ENCODE data around the gene SFMBT2.

Gene SFMBT2

DNA sequence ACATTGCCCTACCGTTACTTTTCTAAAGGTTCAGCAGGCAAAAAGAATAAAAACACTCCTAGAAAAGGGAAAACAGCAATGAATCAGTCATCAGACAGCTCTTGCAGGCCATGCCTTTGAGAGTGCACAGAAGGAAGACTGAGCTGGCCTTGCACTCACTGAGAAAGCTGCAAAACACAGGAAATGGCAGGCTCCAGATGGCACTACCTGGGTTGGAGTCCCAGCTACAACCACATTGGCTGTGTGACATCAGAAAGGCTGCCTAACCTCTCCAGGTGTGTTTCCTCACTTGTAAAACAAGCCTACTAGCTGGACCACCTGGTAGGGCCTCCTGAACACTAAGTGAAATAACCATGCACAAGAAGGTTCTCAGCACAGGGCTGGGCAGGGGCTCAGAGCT, 113.7 kb downstream of the SFMBT2 start:
- no peak overlapping the region for H3K4me3 ChIP-seq (ENCODE audit: low read depth, low read length)
- no peak overlapping the region for H3K9ac ChIP-seq (ENCODE audit: low read depth, low read length)
- H3K36me3 ChIP-seq (ENCODE audit: control insufficient read depth, insufficient read depth, low read length) = no peaks in the 10 kb centered on the region
- no peak overlapping the region for H3K27ac ChIP-seq (ENCODE audit: low read depth, low read length)
- peaks cover 5% of the 10 kb centered on the region; the same call in 1 of the 2 replicates for H3K4me1 ChIP-seq (ENCODE audit: control insufficient read depth, insufficient read depth, low read length)
- no peaks in the 10 kb centered on the region for H3K27me3 ChIP-seq (ENCODE audit: control insufficient read depth, insufficient read depth, low read length)
- H3K9me3 ChIP-seq (ENCODE audit: control insufficient read depth, insufficient read depth, low read length) = no peaks in the 10 kb centered on the region

DNA sequence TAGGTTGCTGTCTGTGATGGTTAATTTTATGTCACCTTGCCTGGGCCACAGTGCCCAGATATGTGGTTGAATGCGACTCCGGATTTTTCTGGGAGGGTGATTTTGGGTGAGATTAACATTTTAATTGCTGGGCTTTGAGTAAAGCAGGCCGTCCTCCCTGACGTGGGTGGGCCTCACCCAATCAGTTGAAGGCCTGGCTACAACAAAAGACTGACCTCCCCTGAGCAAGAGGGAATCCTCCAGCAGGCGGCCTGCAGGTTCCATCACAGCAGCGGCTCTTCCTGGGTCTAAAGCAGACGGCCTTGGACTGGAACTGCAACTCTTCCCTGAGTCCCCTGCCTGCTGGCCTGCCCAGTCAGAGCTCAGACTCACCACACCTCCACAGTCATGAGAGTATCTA, 114.2 kb downstream of the SFMBT2 start:
- no peaks in the 10 kb centered on the region for H3K27me3 ChIP-seq (ENCODE audit: control insufficient read depth, insufficient read depth, low read length)
- no peak overlapping the region for H3K27ac ChIP-seq (ENCODE audit: low read depth, low read length)
- no peaks in the 10 kb centered on the region for H3K9me3 ChIP-seq (ENCODE audit: control insufficient read depth, insufficient read depth, low read length)
- H3K4me1 ChIP-seq (ENCODE audit: control insufficient read depth, insufficient read depth, low read length) = peaks cover 2% of the 10 kb centered on the region; the same call in 1 of the 2 replicates
- H3K4me3 ChIP-seq (ENCODE audit: low read depth, low read length) = no peak overlapping the region
- no peaks in the 10 kb centered on the region for H3K36me3 ChIP-seq (ENCODE audit: control insufficient read depth, insufficient read depth, low read length)
- no peak overlapping the region for H3K9ac ChIP-seq (ENCODE audit: low read depth, low read length)

DNA sequence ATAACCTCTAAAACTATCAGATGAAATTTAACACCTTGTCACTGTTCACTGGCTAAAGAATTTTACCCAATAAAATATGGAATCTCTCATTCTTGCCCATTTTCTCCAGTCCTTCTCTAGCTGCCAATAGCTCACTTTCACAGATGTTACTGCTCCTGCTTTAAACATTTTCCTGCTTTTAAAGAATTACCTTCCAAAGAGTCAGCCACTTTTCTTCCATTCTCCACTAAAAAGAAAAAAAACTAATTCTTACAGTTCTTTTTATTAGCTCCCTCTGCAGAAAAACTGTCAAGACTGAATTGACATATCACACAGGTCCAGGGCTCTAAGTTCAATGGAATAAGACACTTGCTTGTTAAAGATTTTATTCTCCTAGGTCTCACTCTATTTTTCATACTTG, 114.8 kb downstream of the SFMBT2 start:
- no peaks in the 10 kb centered on the region for H3K4me1 ChIP-seq (ENCODE audit: control insufficient read depth, insufficient read depth, low read length)

DNA sequence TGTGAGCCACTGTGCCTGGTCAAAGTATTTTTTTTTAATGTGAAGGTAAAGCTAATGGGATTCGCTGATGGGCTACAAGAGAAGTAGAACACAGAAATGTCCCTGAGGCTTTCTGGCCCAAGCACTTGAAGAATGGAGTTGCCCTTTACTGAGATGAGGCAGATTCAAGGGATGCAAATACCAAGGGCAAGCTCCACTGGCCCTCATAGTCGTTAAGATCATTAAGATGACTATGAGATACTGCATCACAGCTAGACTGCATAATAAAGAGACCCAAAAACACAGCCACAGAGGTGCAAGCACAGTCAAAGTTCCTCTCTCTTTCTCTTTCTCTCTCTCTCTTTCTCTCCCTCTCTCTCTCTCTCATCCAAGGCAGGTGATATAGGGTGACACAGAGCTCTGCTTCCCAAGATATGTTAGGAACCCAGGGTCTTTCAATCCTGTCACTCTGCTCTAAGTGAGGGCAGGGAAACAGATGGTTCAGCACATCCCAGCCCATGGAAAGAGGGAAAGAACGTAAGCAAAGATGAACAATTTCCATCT, 117.4 kb downstream of the SFMBT2 start:
- Histone ChIP-seq H3K27ac (ENCODE audit: low read depth, low read length) (no peak overlapping the region), H3K4me3 (ENCODE audit: low read depth, low read length) (no peak overlapping the region), H3K9ac (ENCODE audit: low read depth, low read length) (no peak overlapping the region), H3K27me3 (ENCODE audit: control insufficient read depth, insufficient read depth, low read length) (no peaks in the 10 kb centered on the region), H3K4me1 (ENCODE audit: control insufficient read depth, insufficient read depth, low read length) (no peaks in the 10 kb centered on the region), H3K9me3 (ENCODE audit: control insufficient read depth, insufficient read depth, low read length) (no peaks in the 10 kb centered on the region), H3K36me3 (ENCODE audit: control insufficient read depth, insufficient read depth, low read length) (no peaks in the 10 kb centered on the region)

More for the DNA sequence above, 114.8 kb downstream of the SFMBT2 start:
- H3K9me3 ChIP-seq (ENCODE audit: control insufficient read depth, insufficient read depth, low read length) = no peaks in the 10 kb centered on the region
- H3K36me3 ChIP-seq (ENCODE audit: control insufficient read depth, insufficient read depth, low read length) = no peaks in the 10 kb centered on the region
- H3K27ac ChIP-seq (ENCODE audit: low read depth, low read length) = no peak overlapping the region
- no peak overlapping the region for H3K9ac ChIP-seq (ENCODE audit: low read depth, low read length)
- H3K4me3 ChIP-seq (ENCODE audit: low read depth, low read length) = no peak overlapping the region
- H3K27me3 ChIP-seq (ENCODE audit: control insufficient read depth, insufficient read depth, low read length) = no peaks in the 10 kb centered on the region

- H3K9me3 ChIP-seq (ENCODE audit: control insufficient read depth, insufficient read depth, low read length) = no peaks in the 10 kb centered on the region
- no peak overlapping the region for H3K9ac ChIP-seq (ENCODE audit: low read depth, low read length)
- no peaks in the 10 kb centered on the region for H3K36me3 ChIP-seq (ENCODE audit: control insufficient read depth, insufficient read depth, low read length)
- no peak overlapping the region for H3K4me3 ChIP-seq (ENCODE audit: low read depth, low read length)
- H3K4me1 ChIP-seq (ENCODE audit: control insufficient read depth, insufficient read depth, low read length) = no peaks in the 10 kb centered on the region
- H3K27me3 ChIP-seq (ENCODE audit: control insufficient read depth, insufficient read depth, low read length) = no peaks in the 10 kb centered on the region
- H3K27ac ChIP-seq (ENCODE audit: low read depth, low read length) = no peak overlapping the region
Observed at GRCh38 chr10:7291487-7292270, 119.2 kb downstream of the SFMBT2 start.

GRCh38 chr10:7288060-7288690, 122.7 kb downstream of the SFMBT2 start:
- Histone ChIP-seq H3K36me3 (ENCODE audit: control insufficient read depth, insufficient read depth, low read length) (no peaks in the 10 kb centered on the region), H3K9ac (ENCODE audit: low read depth, low read length) (no peak overlapping the region), H3K9me3 (ENCODE audit: control insufficient read depth, insufficient read depth, low read length) (no peaks in the 10 kb centered on the region), H3K27me3 (ENCODE audit: control insufficient read depth, insufficient read depth, low read length) (no peaks in the 10 kb centered on the region), H3K4me1 (ENCODE audit: control insufficient read depth, insufficient read depth, low read length) (no peaks in the 10 kb centered on the region), H3K27ac (ENCODE audit: low read depth, low read length) (no peak overlapping the region), H3K4me3 (ENCODE audit: low read depth, low read length) (no peak overlapping the region)

- Histone ChIP-seq H3K9me3 (ENCODE audit: control insufficient read depth, insufficient read depth, low read length) (no peaks in the 10 kb centered on the region), H3K27me3 (ENCODE audit: control insufficient read depth, insufficient read depth, low read length) (no peaks in the 10 kb centered on the region), H3K36me3 (ENCODE audit: control insufficient read depth, insufficient read depth, low read length) (no peaks in the 10 kb centered on the region), H3K4me3 (ENCODE audit: low read depth, low read length) (no peak overlapping the region), H3K9ac (ENCODE audit: low read depth, low read length) (no peak overlapping the region), H3K27ac (ENCODE audit: low read depth, low read length) (no peak overlapping the region), H3K4me1 (ENCODE audit: control insufficient read depth, insufficient read depth, low read length) (no peaks in the 10 kb centered on the region)
Observed at GRCh38 chr10:7287377-7287776, 123.5 kb downstream of the SFMBT2 start.

GRCh38 chr10:7285522-7286322, 125.1 kb downstream of the SFMBT2 start:
- Histone ChIP-seq H3K36me3 (ENCODE audit: control insufficient read depth, insufficient read depth, low read length) (no peaks in the 10 kb centered on the region), H3K4me3 (ENCODE audit: low read depth, low read length) (no peak overlapping the region)

GRCh38 chr10:7283246-7283645, 127.6 kb downstream of the SFMBT2 start:
- Histone ChIP-seq H3K9ac (ENCODE audit: low read depth, low read length) (no peak overlapping the region), H3K4me1 (ENCODE audit: control insufficient read depth, insufficient read depth, low read length) (no peaks in the 10 kb centered on the region), H3K9me3 (ENCODE audit: control insufficient read depth, insufficient read depth, low read length) (no peaks in the 10 kb centered on the region), H3K27me3 (ENCODE audit: control insufficient read depth, insufficient read depth, low read length) (no peaks in the 10 kb centered on the region), H3K36me3 (ENCODE audit: control insufficient read depth, insufficient read depth, low read length) (no peaks in the 10 kb centered on the region), H3K27ac (ENCODE audit: low read depth, low read length) (no peak overlapping the region), H3K4me3 (ENCODE audit: low read depth, low read length) (no peak overlapping the region)

More at GRCh38 chr10:7285522-7286322, 125.1 kb downstream of the SFMBT2 start:
- no peaks in the 10 kb centered on the region for H3K4me1 ChIP-seq (ENCODE audit: control insufficient read depth, insufficient read depth, low read length)
- no peak overlapping the region for H3K27ac ChIP-seq (ENCODE audit: low read depth, low read length)
- H3K27me3 ChIP-seq (ENCODE audit: control insufficient read depth, insufficient read depth, low read length) = no peaks in the 10 kb centered on the region
- no peak overlapping the region for H3K9ac ChIP-seq (ENCODE audit: low read depth, low read length)
- no peaks in the 10 kb centered on the region for H3K9me3 ChIP-seq (ENCODE audit: control insufficient read depth, insufficient read depth, low read length)

DNA sequence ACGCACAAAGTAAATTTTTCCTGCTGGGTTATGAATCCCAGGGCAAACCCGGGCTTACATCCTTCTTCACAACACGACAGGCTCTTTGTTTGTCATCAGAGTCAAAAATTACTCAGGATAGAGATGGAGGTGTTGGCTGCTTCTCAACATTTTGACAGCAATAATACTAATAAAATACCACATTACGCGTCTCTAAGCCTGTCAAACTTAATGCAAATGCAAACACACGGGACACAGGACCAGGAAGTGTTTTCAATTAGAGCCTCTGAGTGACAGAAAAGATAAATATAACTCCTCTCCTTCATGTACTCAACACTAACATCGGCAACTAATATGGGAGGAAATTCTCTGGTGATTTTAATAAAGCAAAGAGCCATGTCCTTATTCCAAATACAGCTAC, 128.4 kb downstream of the SFMBT2 start:
- Histone ChIP-seq H3K4me1 (ENCODE audit: control insufficient read depth, insufficient read depth, low read length) (no peaks in the 10 kb centered on the region), H3K36me3 (ENCODE audit: control insufficient read depth, insufficient read depth, low read length) (no peaks in the 10 kb centered on the region), H3K27me3 (ENCODE audit: control insufficient read depth, insufficient read depth, low read length) (no peaks in the 10 kb centered on the region), H3K27ac (ENCODE audit: low read depth, low read length) (no peak overlapping the region), H3K4me3 (ENCODE audit: low read depth, low read length) (no peak overlapping the region), H3K9me3 (ENCODE audit: control insufficient read depth, insufficient read depth, low read length) (no peaks in the 10 kb centered on the region), H3K9ac (ENCODE audit: low read depth, low read length) (no peak overlapping the region)
